Natural killer cell (primary cell): ENCODE measurements around the gene C5orf22. TPM values are rescaled to one million over a fixed set of nuclear protein-coding genes. Genes with fewer than 3 reads are reported as not detected.

Experiments used
- ATAC-seq, 3 donors: fragments of 150-1000 bp in 2 of 3; fragments of 200-7000 bp in 1 of 3; cut with Tn5 transposase; 1 replicate in 1 of 3; 2 replicates in 2 of 3; pipeline ENCODE4 v1.10.0; 2021; ENCODE audit warnings: mild to moderate bottlenecking in 2 of 3, moderate library complexity in 2 of 3
- DNase-seq, 2 donors: peaks; one replicate each; pipeline versions ENCODE4 v3.0.0 to v3.0.0-alpha.2; 2013 to 2021; ENCODE audit warnings: mixed read lengths in 1 of 2
- H3K27ac ChIP-seq: one replicate; pipeline ENCODE4 v1.5.1; 2013; ENCODE audit warnings: mild to moderate bottlenecking, low read length
- H3K27me3 ChIP-seq: one replicate; pipeline ENCODE4 v1.6.1; 2013; ENCODE audit warnings: low read length; ENCODE audit not compliant: control insufficient read depth, insufficient read depth
- H3K36me3 ChIP-seq: one replicate; pipeline ENCODE4 v1.6.1; 2013; ENCODE audit warnings: low read length; ENCODE audit not compliant: control insufficient read depth, insufficient read depth
- H3K4me1 ChIP-seq: one replicate; pipeline ENCODE4 v1.6.1; 2013; ENCODE audit warnings: low read length; ENCODE audit not compliant: control insufficient read depth, insufficient read depth
- H3K4me3 ChIP-seq: one replicate; pipeline ENCODE4 v1.5.1; 2013; ENCODE audit warnings: low read length
- H3K9me3 ChIP-seq: one replicate; pipeline ENCODE4 v1.6.1; 2013; ENCODE audit warnings: low read length; ENCODE audit not compliant: control insufficient read depth, insufficient read depth
- H3K27ac Mint-ChIP-seq, 2 donors: one replicate each; pipeline ENCODE4 v1.8.0; 2022; ENCODE audit warnings: mild to moderate bottlenecking in 2 of 2, mixed read lengths in 2 of 2, moderate library complexity in 1 of 2
- H3K27me3 Mint-ChIP-seq, 2 donors: one replicate each; pipeline ENCODE4 v1.8.0; 2022; ENCODE audit warnings: low read depth in 2 of 2, mixed read lengths in 2 of 2
- H3K36me3 Mint-ChIP-seq: one replicate; pipeline ENCODE4 v1.8.0; 2022; ENCODE audit warnings: mixed read lengths
- H3K4me1 Mint-ChIP-seq, 2 donors: one replicate each; pipeline ENCODE4 v1.8.0; 2022; ENCODE audit warnings: mixed read lengths in 2 of 2
- H3K4me3 Mint-ChIP-seq: one replicate; pipeline ENCODE4 v1.8.0; 2022; ENCODE audit warnings: mild to moderate bottlenecking, moderate library complexity, mixed read lengths
- H3K9me3 Mint-ChIP-seq, 2 donors: one replicate each; pipeline ENCODE4 v1.8.0; 2022; ENCODE audit warnings: mixed read lengths in 2 of 2
- WGBS: methylation state at CpG from one replicate; pipeline ENCODE4 v1.1.7; 2013; ENCODE audit warnings: missing lambda C conversion rate; ENCODE audit not compliant: insufficient coverage; 5-methylcytosine and 5-hydroxymethylcytosine counted together
- intact Hi-C: fragments of 100-400 bp; cut with micrococcal nuclease; formaldehyde crosslinking; loops from one replicate; pipeline ENCODE4 v1.14.2; 2022
- total RNA-seq, 4 donors: library from RNA; stranded (reverse); fragments of 120-200 nt in 1 of 4; gene quantifications; one replicate each; pipeline versions ENCODE4 v1.2.3 to v1.2.4, GENCODE V29; 2013 to 2022
- TF ChIP-seq, protein P1 (sequence below): fragments of 200-600 bp; IDR thresholded peaks from one replicate; pipeline ENCODE4 v1.8.0; 2022; ENCODE audit warnings: antibody characterized with exemption

C5orf22 gene
- total RNA-seq, 3 donors from 2014 or later (not counting 1 experiment from before 2014, with no cell fraction given) = 20.0 to 27.9 (median 21.4) TPM

DNA sequence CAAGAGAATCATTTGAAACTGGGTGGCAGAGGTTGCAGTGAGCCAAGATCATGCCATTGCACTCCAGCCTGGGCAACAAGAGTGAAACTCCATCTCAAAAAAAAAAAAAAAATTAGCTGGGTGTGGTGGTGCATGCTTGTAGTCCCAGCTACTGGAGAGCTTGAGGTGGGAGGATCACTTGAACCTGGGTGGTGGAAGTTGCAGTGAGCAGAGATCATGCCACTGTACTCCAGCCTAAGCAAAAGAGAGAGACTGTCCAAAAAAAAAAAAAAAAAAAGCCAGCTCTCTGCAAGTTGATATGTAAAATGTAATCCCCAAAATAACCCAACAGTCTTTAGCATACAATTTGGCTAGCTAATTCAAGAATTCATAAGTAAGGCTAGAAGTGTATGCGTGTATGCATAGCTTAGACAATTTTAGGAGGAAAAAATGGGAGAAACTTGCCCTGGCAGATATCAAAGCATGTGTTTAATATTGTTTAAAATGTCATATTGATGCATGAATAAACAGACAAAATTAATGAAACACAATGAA lies 36.3 kb downstream of the C5orf22 start:
- Mint-ChIP-seq H3K36me3 (no peaks in the 10 kb centered on the region), H3K9me3 (no peaks in the 10 kb centered on the region), H3K27me3 (peaks cover 0 to 9% of the 10 kb centered on the region in 2 donors), H3K4me1 (no peaks in the 10 kb centered on the region), H3K4me3 (no peak overlapping the region), H3K27ac (no peak overlapping the region)
- Histone ChIP-seq H3K4me3 (no peak overlapping the region), H3K4me1 (no peaks in the 10 kb centered on the region), H3K9me3 (no peaks in the 10 kb centered on the region), H3K36me3 (no peaks in the 10 kb centered on the region), H3K27ac (no peak overlapping the region), H3K27me3 (no peaks in the 10 kb centered on the region)
- WGBS = 100% methylated on average over 1 of the region's 1 CpG
- TF ChIP-seq, protein P1, sequence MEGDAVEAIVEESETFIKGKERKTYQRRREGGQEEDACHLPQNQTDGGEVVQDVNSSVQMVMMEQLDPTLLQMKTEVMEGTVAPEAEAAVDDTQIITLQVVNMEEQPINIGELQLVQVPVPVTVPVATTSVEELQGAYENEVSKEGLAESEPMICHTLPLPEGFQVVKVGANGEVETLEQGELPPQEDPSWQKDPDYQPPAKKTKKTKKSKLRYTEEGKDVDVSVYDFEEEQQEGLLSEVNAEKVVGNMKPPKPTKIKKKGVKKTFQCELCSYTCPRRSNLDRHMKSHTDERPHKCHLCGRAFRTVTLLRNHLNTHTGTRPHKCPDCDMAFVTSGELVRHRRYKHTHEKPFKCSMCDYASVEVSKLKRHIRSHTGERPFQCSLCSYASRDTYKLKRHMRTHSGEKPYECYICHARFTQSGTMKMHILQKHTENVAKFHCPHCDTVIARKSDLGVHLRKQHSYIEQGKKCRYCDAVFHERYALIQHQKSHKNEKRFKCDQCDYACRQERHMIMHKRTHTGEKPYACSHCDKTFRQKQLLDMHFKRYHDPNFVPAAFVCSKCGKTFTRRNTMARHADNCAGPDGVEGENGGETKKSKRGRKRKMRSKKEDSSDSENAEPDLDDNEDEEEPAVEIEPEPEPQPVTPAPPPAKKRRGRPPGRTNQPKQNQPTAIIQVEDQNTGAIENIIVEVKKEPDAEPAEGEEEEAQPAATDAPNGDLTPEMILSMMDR = no peak
- no peak for ATAC-seq
- intact Hi-C loops = no loop called here
- no peak for DNase-seq

DNA sequence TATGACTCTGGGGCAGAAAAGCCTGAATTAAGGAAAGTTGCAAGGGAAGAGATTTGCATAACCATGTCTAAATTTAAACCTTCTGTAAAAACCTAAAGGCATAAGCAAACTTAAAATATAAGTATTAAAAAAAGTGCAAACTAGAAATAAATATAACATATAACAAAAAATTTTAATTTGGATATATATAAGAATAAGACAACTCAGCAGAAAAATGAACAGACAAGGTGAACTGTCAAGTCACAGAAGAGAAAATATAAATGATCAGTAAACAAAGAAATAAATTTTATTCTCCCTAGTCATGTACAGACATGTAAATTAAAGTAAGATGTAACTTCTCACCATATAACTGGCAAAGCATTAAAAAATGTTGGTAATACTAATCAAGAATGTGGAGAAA lies 37.0 kb downstream of the C5orf22 start:
- no peaks in the 10 kb centered on the region for H3K4me1 ChIP-seq
- no peaks in the 10 kb centered on the region for H3K36me3 ChIP-seq
- Mint-ChIP-seq H3K27me3 (peaks cover 2 to 9% of the 10 kb centered on the region in 2 donors), H3K4me1 (no peaks in the 10 kb centered on the region), H3K4me3 (no peak overlapping the region), H3K27ac (no peak overlapping the region), H3K9me3 (no peaks in the 10 kb centered on the region), H3K36me3 (no peaks in the 10 kb centered on the region)
- intact Hi-C loops = no loop called here
- H3K27ac ChIP-seq = no peak overlapping the region
- TF ChIP-seq, protein P1 = no peak
- DNase-seq (no peak), ATAC-seq (no peak)
- no peaks in the 10 kb centered on the region for H3K9me3 ChIP-seq
- H3K27me3 ChIP-seq = no peaks in the 10 kb centered on the region
- no peak overlapping the region for H3K4me3 ChIP-seq

DNA sequence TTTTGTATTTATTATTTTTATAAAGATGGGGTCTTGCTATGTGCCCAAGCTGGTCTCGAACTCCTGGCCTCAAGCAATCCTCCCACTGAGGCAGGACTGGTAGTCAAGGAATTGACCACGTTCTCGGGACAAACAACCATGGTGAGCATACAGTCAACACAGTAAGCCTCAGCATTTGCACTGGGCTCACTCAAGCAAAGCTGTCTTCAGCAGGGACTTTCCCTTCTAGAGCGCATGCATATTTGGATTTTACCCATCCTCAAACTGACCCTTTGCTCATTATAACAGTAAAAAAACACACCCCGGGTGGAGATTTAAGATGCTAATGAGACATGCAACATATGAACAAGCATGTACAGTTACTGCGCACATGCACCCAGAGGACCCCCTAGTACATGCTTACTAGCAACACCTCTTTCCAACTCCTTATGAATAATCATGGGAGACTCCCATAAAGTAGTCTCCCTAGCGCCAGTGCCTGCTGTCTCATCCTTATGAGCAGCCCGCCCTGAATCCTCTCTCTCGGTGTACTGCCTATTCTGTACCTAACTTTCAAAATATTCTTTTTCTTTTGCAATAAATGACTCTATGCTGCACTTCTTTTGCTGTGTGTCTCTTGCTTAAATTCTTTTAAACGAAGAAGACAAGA lies 41.5 kb downstream of the C5orf22 start:
- Mint-ChIP-seq H3K27ac (no peak overlapping the region), H3K4me1 (no peaks in the 10 kb centered on the region), H3K36me3 (no peaks in the 10 kb centered on the region), H3K9me3 (no peaks in the 10 kb centered on the region), H3K4me3 (no peak overlapping the region), H3K27me3 (peaks cover 14% of the 10 kb centered on the region in 2 donors)
- Histone ChIP-seq H3K27ac (no peak overlapping the region), H3K36me3 (no peaks in the 10 kb centered on the region), H3K4me3 (no peak overlapping the region), H3K9me3 (no peaks in the 10 kb centered on the region), H3K27me3 (no peaks in the 10 kb centered on the region), H3K4me1 (no peaks in the 10 kb centered on the region)
- 76% methylated on average over 10 of the region's 10 CpGs for WGBS
- no peak for ATAC-seq
- TF ChIP-seq, protein P1 = no peak
- intact Hi-C loops = no loop called here
- DNase-seq = no peak

DNA sequence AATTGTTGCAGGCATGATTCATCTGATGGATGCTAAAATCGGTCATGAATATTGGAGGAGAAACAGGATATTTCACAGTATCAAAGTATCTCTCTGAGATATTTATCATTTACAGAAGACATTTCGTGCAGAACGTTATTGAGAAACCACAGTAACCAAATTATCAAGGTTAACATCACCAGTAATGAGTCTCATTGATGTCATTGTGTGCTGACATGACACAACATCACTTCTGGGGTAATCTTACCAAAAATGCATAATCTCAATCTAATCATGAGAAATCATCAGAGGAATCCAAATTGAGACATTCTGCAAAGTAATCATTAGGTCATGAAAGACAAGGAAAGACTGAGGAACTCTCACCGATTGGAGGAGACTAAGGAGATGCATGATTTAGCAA lies 42.7 kb downstream of the C5orf22 start:
- WGBS = 78% methylated on average over 4 of the region's 4 CpGs
- Mint-ChIP-seq H3K4me1 (no peaks in the 10 kb centered on the region), H3K27me3 (peaks cover 14% of the 10 kb centered on the region in 2 donors), H3K27ac (no peak overlapping the region), H3K9me3 (no peaks in the 10 kb centered on the region), H3K4me3 (no peak overlapping the region), H3K36me3 (no peaks in the 10 kb centered on the region)
- ATAC-seq = peak in 1 of 3 donors; percentile 67
- DNase-seq = no peak
- Histone ChIP-seq H3K4me1 (no peaks in the 10 kb centered on the region), H3K9me3 (no peaks in the 10 kb centered on the region), H3K27ac (no peak overlapping the region), H3K27me3 (no peaks in the 10 kb centered on the region), H3K36me3 (no peaks in the 10 kb centered on the region), H3K4me3 (no peak overlapping the region)
- TF ChIP-seq, protein P1 = no peak
- intact Hi-C loops = no loop called here
